AG10803 (cell line): Measurements from ENCODE around the gene EFCAB12.
"Not testable (repeated sequence)": the region's sequence is repeated elsewhere in the genome, so short reads cannot be mapped to it uniquely, and the experiment has no call there.

Experiments used
- DNase-seq: peaks from one replicate; pipeline ENCODE4 v3.0.0; 2010; ENCODE audit warnings: low read depth
- H3K4me3 ChIP-seq: 2 replicates; pipeline ENCODE4 v1.5.1; 2011; ENCODE audit warnings: mild to moderate bottlenecking, low read length, control low read depth
- TF ChIP-seq, protein P1 (sequence below): conservative IDR thresholded peaks from 2 replicates; pipeline ENCODE4 v1.5.1; 2011; ENCODE audit warnings: mild to moderate bottlenecking, low read length, control low read depth, inconsistent platforms

The EFCAB12 gene

DNA sequence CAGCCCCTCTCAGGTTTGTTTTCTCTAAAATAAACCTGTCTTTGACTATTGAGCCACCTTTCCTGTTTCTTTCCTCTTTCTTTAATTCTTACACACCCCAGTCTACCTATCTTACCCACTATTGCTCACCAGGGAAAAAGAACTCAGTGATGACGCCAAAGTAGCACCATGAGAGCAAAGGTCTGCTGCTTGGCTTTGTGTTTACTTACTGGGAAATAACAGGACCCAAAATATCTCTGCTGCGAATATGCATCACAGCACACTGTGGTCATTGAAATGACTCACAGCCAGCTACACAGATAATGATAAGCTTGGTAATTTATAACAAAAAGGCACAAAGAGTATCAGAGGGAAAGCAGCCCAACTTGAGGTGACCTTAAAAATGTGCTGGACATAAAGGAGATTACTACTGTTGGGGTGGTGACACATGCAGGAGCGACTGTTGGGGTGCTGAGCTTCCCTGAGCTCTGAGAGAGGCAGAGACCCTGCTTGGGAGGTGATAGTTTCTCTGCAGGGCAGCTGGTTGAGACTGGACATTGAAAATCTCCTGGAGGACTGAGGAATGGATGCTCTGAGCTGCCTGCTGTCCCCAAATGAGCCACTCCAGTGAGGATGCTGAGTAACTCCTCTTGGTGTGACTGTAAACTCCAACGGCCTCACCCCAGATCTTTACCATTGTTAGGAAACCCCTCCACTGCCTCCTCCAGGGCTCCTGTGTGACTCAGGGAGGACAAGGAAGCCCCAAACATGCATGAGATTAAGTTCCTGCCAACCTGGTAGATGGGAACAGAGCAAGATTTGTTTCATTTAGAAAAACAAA lies 14.5 kb downstream of the EFCAB12 start:
- TF ChIP-seq, protein P1, sequence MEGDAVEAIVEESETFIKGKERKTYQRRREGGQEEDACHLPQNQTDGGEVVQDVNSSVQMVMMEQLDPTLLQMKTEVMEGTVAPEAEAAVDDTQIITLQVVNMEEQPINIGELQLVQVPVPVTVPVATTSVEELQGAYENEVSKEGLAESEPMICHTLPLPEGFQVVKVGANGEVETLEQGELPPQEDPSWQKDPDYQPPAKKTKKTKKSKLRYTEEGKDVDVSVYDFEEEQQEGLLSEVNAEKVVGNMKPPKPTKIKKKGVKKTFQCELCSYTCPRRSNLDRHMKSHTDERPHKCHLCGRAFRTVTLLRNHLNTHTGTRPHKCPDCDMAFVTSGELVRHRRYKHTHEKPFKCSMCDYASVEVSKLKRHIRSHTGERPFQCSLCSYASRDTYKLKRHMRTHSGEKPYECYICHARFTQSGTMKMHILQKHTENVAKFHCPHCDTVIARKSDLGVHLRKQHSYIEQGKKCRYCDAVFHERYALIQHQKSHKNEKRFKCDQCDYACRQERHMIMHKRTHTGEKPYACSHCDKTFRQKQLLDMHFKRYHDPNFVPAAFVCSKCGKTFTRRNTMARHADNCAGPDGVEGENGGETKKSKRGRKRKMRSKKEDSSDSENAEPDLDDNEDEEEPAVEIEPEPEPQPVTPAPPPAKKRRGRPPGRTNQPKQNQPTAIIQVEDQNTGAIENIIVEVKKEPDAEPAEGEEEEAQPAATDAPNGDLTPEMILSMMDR: no peak
- peak; percentile 58 for DNase-seq
- no peak overlapping the region for H3K4me3 ChIP-seq

DNA sequence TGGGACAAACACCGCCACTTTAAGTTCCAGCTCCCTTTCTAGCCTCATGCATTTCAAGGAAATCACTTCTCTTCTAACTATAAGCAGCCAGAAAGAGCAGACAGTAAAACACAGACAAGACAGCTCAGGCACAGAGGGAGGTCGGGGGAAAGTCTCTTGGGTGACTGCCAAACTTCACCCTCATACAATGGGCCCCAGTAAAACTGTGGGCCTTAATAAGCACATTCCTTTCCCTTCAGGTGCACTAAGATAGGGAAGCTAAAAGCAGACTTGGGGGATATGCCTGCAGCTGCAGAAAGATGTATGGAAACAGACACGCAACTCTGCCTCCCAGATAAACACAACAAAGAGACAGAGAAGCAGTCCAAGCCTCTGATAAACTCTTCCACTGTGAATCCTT lies 15.2 kb downstream of the EFCAB12 start:
- H3K4me3 ChIP-seq, DNase-seq: not testable (repeated sequence)

DNA sequence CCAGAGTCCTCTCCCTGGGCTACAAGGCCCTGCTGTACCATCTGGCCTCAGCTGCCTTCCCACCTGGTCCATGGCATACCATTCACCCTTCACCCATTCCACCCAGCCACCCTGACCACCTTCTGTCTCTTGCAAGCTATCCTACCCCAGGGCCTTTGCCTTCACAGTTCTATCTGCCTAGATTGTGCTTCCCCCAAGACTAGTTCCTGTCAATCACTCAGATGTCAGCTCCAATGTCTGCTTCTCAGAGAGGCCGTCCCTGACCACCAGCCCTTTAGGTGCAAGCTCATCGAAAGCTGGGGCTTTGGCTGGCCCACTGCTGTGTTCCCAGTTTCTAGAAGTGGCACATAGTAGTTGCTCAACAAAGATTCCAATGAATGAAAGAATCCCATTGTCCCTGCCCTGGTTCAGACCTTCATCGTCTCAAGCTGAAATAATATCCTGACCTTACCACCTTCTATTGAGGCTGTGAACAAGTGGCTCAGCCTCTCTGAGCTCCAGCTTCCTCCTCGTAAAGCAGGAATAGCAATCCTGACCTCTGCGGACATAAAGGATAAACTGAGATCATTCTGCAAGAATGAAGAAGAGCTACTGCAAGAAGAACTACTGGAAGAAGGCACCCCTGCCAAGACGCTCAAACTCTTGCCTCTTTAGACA lies 15.8 kb downstream of the EFCAB12 start:
- TF ChIP-seq, protein P1: no peak
- no peak overlapping the region for H3K4me3 ChIP-seq

DNA sequence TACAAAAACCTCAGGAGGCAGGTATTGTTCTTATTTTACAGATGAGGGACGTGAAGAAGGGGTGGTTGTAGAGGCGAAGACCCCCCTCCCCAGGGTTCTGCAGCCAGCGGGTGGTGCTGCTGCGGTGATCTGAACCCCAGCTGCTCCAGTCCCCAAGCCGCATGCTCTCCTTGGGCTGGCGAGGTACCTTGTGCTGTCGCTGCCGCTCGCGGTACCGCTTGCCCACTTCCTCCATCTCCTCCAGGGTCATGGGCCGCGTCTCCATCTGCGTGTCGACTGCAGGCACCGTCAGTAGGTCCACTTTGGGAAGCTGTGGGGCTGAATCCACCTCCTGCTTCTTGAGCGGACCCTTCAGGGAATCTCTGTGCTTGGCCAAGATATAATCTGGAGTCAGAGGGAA lies 17.5 kb downstream of the EFCAB12 start:
- TF ChIP-seq, protein P1: no peak
- DNase-seq: no peak
- H3K4me3 ChIP-seq: no peak overlapping the region

More for the DNA sequence above, 15.8 kb downstream of the EFCAB12 start:
- DNase-seq: no peak

DNA sequence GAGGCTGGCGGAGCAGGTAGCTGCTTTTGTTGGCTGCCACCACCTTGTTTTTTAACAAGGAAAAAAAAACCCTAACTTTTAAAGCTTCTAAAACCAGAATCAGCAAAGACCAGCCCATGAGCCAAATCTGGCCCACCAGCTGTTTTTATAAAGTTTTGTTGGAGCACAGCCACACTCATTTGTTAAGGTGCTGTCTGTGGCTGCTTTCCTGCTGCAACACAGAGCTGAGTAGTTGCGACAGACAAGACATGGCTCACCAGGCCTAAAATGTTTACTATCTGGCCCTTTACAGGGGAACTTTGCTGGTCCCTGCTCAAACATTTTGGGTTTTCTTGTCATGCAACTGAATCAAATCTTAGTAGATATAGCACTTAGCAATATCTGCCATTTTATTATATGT lies 18.9 kb downstream of the EFCAB12 start:
- TF ChIP-seq, protein P1: no peak
- H3K4me3 ChIP-seq: no peak overlapping the region
- peak; percentile 52 for DNase-seq

DNA sequence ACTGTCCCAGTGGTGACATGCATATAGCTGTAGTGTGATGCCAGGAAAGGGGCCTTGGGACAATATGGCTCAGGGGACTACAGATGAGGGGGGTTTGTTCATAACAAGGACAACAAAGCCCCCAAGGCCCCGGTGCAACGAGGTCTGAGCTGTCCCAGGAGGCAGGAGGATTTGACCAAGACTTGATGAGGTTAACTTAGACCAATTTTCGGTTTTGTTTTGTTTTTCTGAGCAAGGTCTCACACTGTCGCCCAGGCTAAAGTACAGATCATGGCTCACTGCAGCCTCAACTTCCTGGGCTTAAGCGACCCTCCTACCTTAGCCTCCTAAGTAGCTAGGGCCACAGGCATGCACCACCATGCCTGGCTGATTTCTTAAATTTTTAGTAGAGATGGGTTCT lies 23.8 kb downstream of the EFCAB12 start:
- no peak overlapping the region for H3K4me3 ChIP-seq
- DNase-seq: no peak
- TF ChIP-seq, protein P1: no peak

DNA sequence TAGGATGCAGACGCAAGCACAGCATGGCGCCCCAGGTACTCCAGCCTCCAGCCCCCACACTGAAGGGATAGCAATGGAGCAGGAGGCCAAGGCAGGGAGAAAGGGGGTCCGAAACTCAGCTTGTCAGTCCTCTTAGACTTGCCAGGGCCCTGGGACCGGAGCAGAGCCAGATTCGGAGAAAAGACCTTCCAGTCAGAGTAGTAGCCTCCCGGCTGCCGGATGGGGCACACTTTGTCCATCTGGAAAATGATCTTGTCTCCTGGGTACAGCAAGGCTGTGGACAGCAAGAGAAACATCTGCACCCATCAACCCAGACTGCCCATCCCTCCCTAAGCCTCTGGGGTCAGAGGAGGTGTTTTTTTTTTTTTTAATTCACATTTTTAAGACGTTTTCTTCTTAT lies 24.3 kb downstream of the EFCAB12 start:
- TF ChIP-seq, protein P1: no peak
- no peak overlapping the region for H3K4me3 ChIP-seq
- no peak for DNase-seq
